ENCODE results near the gene SLC6A12. TPM values are rescaled to one million over a fixed set of nuclear protein-coding genes. Genes with fewer than 3 reads are reported as not detected.

Gene SLC6A12
- total and polyA plus RNA-seq, 2 donors from 2014 or later, result 45.6 to 130 TPM

DNA sequence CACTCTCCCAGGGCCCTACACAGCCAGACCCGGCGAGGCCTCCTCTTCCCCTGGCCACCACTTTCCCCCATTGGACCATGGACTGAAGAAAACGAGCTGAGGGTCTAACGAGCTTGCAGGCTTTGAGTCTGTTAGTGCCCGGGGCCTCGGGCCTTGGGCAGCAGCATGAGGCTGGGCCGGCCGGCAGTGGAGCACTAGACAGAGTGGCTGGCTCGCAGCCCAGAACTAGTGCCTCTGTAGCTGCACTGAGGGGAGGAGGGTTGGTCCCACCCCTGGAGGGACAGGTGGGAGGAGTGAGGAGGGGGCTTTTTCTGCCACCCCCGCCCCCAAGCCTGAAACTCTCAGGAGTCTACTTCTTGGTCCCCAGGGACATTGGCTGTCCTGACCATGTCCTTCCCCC lies 38.7 kb downstream of the SLC6A12 start:
- TF ChIP-seq, protein P1, sequence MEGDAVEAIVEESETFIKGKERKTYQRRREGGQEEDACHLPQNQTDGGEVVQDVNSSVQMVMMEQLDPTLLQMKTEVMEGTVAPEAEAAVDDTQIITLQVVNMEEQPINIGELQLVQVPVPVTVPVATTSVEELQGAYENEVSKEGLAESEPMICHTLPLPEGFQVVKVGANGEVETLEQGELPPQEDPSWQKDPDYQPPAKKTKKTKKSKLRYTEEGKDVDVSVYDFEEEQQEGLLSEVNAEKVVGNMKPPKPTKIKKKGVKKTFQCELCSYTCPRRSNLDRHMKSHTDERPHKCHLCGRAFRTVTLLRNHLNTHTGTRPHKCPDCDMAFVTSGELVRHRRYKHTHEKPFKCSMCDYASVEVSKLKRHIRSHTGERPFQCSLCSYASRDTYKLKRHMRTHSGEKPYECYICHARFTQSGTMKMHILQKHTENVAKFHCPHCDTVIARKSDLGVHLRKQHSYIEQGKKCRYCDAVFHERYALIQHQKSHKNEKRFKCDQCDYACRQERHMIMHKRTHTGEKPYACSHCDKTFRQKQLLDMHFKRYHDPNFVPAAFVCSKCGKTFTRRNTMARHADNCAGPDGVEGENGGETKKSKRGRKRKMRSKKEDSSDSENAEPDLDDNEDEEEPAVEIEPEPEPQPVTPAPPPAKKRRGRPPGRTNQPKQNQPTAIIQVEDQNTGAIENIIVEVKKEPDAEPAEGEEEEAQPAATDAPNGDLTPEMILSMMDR (IDR thresholded peaks at IDR 0.05; ENCODE audit: borderline replicate concordance, extremely low read depth, insufficient read depth), result no peak
- no peak for FAIRE-seq

DNA sequence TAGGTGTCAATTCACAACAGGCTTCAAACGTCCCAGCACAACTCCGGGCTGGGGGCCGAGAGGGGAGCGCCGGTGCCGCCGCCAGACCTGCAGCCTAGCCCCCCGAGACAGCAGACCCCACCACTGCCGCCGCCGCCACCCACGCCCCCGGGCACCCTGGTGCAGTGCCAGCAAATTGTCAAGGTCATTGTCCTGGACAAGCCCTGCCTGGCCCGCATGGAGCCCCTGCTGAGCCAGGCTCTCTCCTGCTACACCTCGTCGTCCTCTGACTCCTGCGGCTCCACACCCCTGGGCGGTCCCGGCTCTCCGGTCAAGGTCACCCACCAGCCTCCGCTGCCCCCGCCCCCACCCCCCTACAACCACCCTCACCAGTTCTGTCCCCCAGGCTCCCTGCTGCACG lies 39.4 kb downstream of the SLC6A12 start:
- Histone ChIP-seq H3K27me3 (ENCODE audit: control insufficient read depth, insufficient read depth, low read length) (no peaks in the 10 kb centered on the region), H3K27ac (ENCODE audit: low read depth in 2 of 2, low read length in 2 of 2) (peak overlapping the region in 1 of 2 donors; percentile 23), H3K36me3 (ENCODE audit: control insufficient read depth in 2 of 3, insufficient read depth in 3 of 3, low read length in 3 of 3) (no peaks in the 10 kb centered on the region), H3K9me3 (ENCODE audit: control insufficient read depth in 2 of 3, insufficient read depth in 1 of 3, low read length in 3 of 3) (no peaks in the 10 kb centered on the region), H3K4me1 (ENCODE audit: control insufficient read depth in 2 of 3, insufficient read depth in 2 of 3, low read depth in 1 of 3, low read length in 3 of 3) (peaks cover 0 to 37% (median 24%) of the 10 kb centered on the region in 3 donors), H3K4me3 (ENCODE audit: low read length in 3 of 3) (no peak overlapping the region), H3K9ac (ENCODE audit: low read length in 3 of 3) (no peak overlapping the region)
- TF ChIP-seq, protein P1 (IDR thresholded peaks at IDR 0.05; ENCODE audit: borderline replicate concordance, extremely low read depth, insufficient read depth), result no peak
- DNase-seq (no peak), FAIRE-seq (no peak)
- intact Hi-C loops (cut with DNase I), result no loop called here

More for the DNA sequence above, 38.7 kb downstream of the SLC6A12 start:
- Histone ChIP-seq H3K4me1 (ENCODE audit: control insufficient read depth in 2 of 3, insufficient read depth in 2 of 3, low read depth in 1 of 3, low read length in 3 of 3) (peaks cover 3 to 43% (median 30%) of the 10 kb centered on the region in 3 donors), H3K9me3 (ENCODE audit: control insufficient read depth in 2 of 3, insufficient read depth in 1 of 3, low read length in 3 of 3) (no peaks in the 10 kb centered on the region), H3K36me3 (ENCODE audit: control insufficient read depth in 2 of 3, insufficient read depth in 3 of 3, low read length in 3 of 3) (no peaks in the 10 kb centered on the region), H3K27me3 (ENCODE audit: control insufficient read depth, insufficient read depth, low read length) (no peaks in the 10 kb centered on the region), H3K27ac (ENCODE audit: low read depth in 2 of 2, low read length in 2 of 2) (peak overlapping the region; percentile 34 to 50), H3K9ac (ENCODE audit: low read length in 3 of 3) (peak overlapping the region in 1 of 3 donors; percentile 3), H3K4me3 (ENCODE audit: low read length in 3 of 3) (no peak overlapping the region)
- no peak for DNase-seq
- intact Hi-C loops (cut with DNase I), result no loop called here

DNA sequence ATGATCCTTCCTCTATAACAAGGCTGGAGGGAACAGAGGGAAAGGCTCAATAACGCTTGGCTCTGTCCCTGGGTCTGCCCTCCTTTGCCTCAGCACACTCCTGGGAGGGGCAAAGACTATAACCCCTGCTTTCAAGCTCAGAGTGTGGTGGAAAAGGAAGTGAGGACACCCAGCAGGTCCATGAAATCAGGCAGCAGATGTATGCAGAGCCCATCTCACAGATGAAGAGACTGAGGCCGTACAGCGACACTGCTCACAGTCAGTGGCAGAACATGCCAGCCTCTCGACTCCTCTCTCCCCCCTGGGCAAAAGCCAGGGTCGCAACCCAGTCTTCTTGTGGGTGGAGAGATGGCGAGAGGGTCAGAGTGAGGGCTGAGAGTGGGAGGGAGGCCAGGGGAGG lies 39.8 kb downstream of the SLC6A12 start:
- TF ChIP-seq, protein P1 (IDR thresholded peaks at IDR 0.05; ENCODE audit: borderline replicate concordance, extremely low read depth, insufficient read depth), result no peak
- no peaks in the 10 kb centered on the region for H3K9me3 ChIP-seq (ENCODE audit: control insufficient read depth in 2 of 3, insufficient read depth in 1 of 3, low read length in 3 of 3)
- no peak for FAIRE-seq

DNA sequence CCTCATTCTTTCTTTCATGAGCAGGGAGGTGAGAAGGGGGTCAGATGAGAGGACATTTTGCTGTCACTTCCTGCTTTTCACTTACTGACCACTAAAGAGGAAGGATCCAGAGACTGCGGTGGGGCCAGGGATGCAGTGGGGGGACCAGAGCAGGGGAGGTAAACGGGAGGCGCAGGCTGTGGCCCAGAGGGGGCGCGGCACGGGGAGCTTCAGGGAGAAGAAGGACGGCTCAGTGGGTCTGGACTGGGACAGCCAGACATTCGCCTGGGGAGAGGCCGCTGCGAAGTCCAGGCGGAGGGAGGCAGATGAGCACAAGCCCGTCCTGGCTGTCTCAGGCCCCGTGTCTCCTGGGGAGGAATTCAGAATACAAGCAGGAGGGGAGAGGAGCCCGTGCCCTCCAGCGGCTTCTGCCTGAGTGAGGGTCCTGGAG lies 41.2 kb downstream of the SLC6A12 start:
- Histone ChIP-seq H3K4me1 (ENCODE audit: control insufficient read depth in 2 of 3, insufficient read depth in 2 of 3, low read depth in 1 of 3, low read length in 3 of 3) (peaks cover 0 to 28% (median 18%) of the 10 kb centered on the region in 3 donors), H3K9me3 (ENCODE audit: control insufficient read depth in 2 of 3, insufficient read depth in 1 of 3, low read length in 3 of 3) (no peaks in the 10 kb centered on the region), H3K4me3 (ENCODE audit: low read length in 3 of 3) (no peak overlapping the region), H3K36me3 (ENCODE audit: control insufficient read depth in 2 of 3, insufficient read depth in 3 of 3, low read length in 3 of 3) (no peaks in the 10 kb centered on the region), H3K27ac (ENCODE audit: low read depth in 2 of 2, low read length in 2 of 2) (no peak overlapping the region), H3K9ac (ENCODE audit: low read length in 3 of 3) (no peak overlapping the region), H3K27me3 (ENCODE audit: control insufficient read depth, insufficient read depth, low read length) (no peaks in the 10 kb centered on the region)
- DNase-seq, result peak in 1 of 5 donors; percentile 53
- no peak for FAIRE-seq
- intact Hi-C loops (cut with DNase I), result no loop called here
- TF ChIP-seq, protein P1 (IDR thresholded peaks at IDR 0.05; ENCODE audit: borderline replicate concordance, extremely low read depth, insufficient read depth), result no peak

More for the DNA sequence above, 39.8 kb downstream of the SLC6A12 start:
- DNase-seq, result no peak
- H3K27me3 ChIP-seq (ENCODE audit: control insufficient read depth, insufficient read depth, low read length), result no peaks in the 10 kb centered on the region
- peak overlapping the region in 1 of 2 donors; percentile 23 for H3K27ac ChIP-seq (ENCODE audit: low read depth in 2 of 2, low read length in 2 of 2)
- H3K4me1 ChIP-seq (ENCODE audit: control insufficient read depth in 2 of 3, insufficient read depth in 2 of 3, low read depth in 1 of 3, low read length in 3 of 3), result peaks cover 0 to 33% (median 24%) of the 10 kb centered on the region in 3 donors
- no peak overlapping the region for H3K4me3 ChIP-seq (ENCODE audit: low read length in 3 of 3)
- H3K9ac ChIP-seq (ENCODE audit: low read length in 3 of 3), result no peak overlapping the region
- intact Hi-C loops (cut with DNase I), result no loop called here
- no peaks in the 10 kb centered on the region for H3K36me3 ChIP-seq (ENCODE audit: control insufficient read depth in 2 of 3, insufficient read depth in 3 of 3, low read length in 3 of 3)
